HG03025 (cell line): ENCODE measurements around the gene TBC1D17.

Source experiments
- ATAC-seq: cut with Tn5 transposase; IDR thresholded peaks from one replicate; pipeline ENCODE4 v1.9.1; 2021; ENCODE audit warnings: mild to moderate bottlenecking, moderate library complexity; ENCODE audit not compliant: unreplicated experiment, low FRiP score

The TBC1D17 gene

DNA sequence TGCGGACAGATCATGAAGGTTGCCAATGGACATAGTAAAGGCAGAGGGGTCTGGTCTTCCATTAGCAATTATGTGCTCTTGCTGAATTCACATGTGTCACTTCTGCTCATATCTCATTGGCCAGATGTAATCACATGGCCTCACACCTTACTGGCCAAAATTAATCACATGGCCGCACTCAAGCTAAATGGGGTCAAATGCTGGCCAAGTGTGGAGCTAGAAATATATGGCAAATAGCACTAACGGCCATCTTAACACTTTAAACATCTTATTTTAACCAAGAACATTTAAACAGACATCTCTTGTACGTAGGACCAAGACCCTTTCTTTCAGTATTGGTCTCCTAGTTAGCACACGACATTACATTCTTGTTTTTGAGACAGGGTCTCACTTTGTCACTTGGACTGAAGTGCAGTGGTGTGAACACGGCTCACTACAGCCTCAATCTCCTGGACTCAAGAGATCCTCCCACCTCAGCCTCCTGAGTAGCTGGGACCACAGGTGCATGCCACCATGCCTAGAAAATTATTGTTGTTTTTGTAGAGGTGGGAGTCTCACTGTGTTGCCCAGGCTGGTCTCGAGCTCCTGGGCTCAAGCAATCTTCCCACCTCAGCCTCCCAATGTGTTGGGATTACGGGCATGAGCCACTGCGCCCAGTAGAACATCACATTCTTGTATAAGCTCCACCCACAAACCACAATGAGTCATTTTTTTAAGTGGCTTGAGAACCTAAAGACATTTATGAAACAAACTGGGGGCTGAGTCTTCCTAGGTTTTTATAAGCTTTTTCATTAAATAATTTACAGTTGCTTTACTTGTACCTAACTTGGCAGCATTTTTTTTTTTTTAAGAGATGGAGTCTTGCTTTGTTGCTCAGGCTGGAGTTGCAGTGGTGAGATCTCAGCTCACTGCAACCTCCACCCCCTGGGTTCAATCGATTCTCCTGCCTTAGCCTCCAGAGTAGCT, 29.5 kb upstream of the TBC1D17 start:
- ATAC-seq: no peak

GRCh38 chr19:49848938-49849337, 28.6 kb upstream of the TBC1D17 start:
- ATAC-seq: no peak

GRCh38 chr19:49849433-49850220, 27.9 kb upstream of the TBC1D17 start:
- ATAC-seq: no peak

- ATAC-seq: no peak
Measured at GRCh38 chr19:49850221-49850486, 27.3 kb upstream of the TBC1D17 start.

DNA sequence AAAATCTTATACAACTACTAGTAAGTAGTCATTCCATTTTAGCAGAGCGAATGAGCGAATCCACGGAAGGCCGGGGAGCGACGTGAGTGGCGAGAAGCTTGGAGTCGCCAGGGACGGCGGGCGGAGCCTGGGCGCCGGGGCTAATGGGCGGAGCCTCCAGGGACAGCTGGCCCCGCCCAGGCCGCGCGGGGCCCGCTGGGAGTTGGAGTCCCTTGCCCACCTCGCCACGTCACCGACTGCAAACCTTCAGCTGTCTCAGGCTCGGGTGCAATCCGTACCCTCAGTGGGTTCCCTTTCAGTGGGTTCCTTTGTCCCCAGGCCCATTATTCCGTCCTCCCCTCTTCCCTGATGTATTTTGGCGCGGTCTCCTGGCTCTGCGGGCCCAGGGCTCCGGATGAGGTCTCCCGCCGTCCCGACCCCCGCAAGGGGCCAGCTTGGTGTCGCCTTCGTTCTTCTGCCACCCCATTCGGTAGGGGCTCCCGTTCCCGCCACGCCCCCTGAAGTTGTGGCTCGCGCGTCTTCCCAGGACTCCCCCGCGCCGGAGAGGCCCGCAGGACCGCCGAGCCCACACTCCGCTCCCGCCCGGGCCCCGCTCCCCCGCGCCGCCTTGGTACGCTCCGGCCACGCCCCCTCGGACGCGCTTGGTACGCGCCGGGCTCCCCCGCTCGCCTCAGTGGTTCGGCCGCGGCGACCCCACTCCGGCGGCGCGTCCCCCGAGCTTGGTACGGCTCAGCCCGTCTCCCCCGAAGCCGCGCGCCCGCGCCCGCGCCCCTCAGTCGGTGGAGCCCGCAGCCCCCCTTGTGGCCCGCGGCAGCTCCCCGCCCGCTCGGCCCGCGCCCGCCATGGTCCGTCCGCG, 26.8 kb upstream of the TBC1D17 start, which contains the start of gene PTOV1:
Gene PTOV1, plus strand, starts transcription at position 673 of the 856 bp plus-strand sequence.
- peak; percentile 66 for ATAC-seq

GRCh38 chr19:49851456-49852259, 25.8 kb upstream of the TBC1D17 start:
- ATAC-seq: no peak

GRCh38 chr19:49852631-49853126, 24.8 kb upstream of the TBC1D17 start:
- no peak for ATAC-seq

GRCh38 chr19:49853852-49854377, 23.6 kb upstream of the TBC1D17 start:
- no peak for ATAC-seq

DNA sequence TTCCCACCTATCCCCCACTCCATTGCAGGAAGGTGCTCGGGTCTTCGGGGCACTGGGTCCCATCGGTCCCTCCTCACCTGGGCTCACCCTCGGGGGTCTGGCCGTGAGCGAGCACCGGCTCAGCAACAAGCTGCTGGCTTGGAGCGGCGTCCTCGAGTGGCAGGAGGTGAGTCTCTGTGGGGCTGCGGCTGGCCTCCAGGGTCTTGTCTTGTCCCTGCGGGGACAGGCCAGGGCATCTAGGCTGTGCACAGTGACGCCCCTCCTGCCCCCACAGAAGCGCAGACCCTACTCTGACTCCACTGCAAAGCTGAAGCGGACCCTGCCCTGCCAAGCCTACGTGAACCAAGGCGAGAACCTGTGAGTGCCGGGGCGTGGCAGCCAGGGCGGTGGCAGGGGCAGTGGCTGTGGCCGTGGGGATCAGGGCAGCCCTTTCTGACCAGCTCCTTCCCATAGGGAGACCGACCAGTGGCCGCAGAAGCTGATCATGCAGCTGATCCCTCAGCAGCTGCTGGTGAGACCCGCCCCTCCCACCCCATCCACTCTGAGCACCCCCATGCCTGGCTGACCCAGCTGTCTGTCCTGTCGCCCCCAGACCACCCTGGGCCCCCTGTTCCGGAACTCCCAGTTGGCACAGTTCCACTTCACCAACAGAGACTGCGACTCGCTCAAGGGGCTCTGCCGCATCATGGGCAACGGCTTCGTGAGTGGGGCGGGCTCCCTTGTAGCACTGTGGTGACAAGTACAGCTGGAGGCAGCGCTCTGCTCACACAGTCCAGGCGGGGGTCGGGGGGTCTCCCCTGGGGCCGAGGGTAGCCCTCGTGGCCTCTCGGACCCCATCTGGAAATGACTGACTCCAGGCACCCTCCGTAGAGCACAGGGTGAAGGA, 22.9 kb upstream of the TBC1D17 start:
- no peak for ATAC-seq

GRCh38 chr19:49855277-49855675, 22.2 kb upstream of the TBC1D17 start:
- no peak for ATAC-seq

DNA sequence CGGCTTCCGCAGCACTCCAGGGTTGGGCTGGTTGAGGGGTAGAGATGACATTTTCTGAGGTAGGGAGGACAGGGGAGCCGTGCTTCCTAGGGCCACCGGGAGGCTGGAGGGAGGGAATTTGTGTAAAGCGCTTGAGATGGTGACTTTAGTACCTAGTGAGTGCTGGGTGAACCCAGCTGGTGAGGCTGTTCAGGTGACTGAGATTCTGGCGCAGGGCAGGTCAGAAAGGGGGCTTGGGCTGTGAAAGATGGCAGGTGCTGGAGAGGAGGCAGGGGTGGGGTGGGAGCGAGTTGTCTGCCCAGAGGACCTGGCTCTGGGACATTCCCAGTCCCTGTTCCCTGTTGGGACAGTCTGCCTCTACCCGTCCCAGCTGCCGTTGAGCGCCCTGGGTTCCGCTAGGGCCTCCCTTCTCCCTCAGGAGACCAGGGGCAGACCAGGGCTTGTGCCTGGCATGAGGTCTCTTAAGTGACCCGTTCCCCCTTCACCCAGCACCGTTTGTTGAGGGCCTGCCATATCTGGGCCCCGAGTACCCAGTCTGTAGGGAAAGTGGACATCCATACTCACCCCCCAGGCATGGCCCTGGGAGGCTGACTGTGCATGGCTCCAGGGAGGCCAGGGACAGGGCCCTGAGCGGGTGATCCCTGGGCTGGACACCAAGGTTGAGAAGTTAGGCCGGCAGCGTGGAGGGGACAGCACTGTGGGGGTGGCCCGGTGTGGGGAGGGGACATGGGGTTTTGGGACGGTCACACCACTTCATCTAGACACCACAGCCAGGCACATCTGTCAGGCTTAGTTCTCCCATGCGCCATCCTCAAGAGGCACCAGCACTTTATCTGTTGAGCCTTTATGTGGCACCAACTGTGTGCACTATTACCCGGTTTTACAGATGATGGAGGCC, 21.6 kb upstream of the TBC1D17 start:
- no peak for ATAC-seq

DNA sequence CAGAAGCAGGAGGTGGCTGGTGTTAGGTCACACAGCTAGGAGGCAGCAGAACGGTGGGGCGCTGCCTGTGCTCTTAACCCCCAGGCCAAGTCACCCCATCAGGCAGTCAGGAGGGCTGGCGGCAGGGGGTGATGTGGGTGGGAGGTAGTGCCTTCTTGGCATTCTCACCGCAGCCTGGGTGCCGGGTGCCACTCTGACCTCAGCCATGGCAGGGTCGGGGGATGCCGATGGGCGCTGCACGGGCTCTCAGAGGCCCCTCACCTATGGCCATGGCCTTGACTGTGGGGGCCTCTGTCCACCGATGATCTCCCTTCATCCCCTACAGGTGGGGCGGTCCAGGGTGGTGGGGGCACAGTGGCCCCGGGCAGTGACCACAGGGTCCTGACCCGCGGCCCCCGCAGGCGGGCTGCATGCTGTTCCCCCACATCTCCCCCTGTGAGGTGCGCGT, 20.9 kb upstream of the TBC1D17 start:
- no peak for ATAC-seq

DNA sequence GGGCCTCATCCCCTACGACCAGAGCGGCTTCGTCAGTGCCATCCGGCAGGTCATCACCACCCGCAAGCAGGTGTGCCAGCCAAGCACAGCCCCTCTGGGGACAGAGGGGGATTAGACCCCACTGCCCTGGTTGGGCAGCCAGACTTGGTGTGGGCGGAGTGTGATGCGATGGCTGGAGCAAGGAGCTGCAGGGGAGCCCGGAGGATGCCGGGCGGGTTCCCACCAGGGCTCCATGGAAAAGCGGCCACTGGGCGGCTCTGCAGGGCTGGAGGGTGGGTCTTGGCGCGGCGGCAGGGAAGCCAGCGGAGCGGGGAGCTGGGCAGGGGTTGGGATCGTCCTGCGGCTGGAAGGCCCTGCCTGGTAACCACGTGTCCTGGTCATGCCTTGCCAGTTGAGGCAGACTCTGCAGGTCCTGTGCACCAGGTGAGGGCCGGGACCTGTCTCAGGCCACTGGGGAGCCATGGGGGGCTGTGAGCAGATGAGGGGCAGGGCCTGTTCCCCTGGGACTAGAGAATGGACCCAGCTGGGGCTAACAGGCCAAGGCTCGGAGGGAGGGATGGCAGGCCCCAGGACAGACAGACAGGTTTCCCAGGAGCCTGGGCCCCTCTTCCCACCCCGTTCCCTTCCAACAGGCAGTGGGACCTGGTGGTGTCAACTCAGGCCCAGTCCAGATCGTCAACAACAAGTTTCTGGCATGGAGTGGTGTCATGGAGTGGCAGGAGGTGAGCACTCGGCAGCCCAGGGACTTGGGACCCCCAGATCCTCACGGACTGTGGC, 20.3 kb upstream of the TBC1D17 start:
- ATAC-seq: no peak

DNA sequence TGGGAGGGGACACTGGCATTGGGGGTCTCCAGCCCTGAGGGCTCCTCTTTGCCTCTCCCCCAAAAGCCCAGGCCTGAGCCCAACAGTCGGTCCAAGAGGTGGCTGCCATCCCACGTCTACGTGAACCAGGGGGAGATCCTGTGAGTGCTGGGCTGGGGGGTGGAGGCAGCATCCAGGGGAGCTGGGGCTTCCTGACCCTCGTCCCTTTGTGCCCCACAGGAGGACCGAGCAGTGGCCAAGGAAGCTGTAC, 19.7 kb upstream of the TBC1D17 start:
- no peak for ATAC-seq

- no peak for ATAC-seq
Measured at GRCh38 chr19:49858088-49858985, 19.2 kb upstream of the TBC1D17 start.
